COR-L47 (cell line): ENCODE data around the gene ZFYVE21.
"Not testable (repeated sequence)": the region's sequence is repeated elsewhere in the genome, so short reads cannot be mapped to it uniquely, and the experiment has no call there.

ENCODE experiments used
- DNase-seq: peaks from one replicate; lab custom pipeline; 2025; lab: John Stamatoyannopoulos, UW

ZFYVE21 gene

DNA sequence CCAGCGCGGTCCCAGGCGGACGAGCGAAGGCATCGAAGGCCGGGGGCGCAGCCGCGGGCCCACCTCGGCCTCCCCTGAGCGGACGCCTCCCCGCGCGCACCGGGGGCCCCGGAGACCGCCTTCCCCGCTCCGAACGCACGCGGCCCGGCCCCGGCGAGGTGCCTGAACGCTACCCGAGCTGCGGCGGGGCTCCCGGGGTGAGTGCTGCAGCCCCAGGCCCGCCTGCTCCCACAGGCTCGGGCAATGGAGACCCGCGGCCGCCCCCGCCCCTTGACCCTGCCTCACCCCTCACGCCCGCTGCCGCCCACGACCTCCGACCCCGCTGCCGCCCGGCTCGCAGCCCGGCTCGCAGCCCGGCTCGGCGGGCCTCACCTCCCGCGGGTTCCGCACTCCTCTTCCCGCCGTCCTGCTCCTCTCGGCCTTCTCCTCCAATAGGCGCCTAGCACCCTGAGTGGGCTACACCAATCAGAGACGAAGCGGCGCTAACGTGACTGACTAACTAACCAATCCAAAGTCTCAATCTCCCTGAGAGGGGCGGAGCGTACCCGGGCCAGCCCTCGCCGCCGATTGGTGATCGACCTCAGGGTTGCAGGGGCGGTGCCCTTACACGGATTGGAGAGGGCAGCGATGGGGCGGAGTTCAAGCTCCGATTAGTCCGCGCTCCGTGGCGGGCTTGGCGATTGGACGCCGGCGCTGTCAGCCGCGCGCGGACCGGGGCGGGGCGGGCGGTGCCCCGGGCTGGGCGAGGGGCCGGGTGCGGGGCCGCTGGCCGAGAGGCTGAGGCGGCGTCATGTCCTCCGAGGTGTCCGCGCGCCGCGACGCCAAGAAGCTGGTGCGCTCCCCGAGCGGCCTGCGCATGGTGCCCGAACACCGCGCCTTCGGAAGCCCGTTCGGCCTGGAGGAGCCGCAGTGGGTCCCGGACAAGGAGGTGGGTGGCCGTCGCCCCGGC is at the start of gene ZFYVE21, which contains the start of gene XRCC3:
Gene ZFYVE21, plus strand, starts transcription at position 759 of the 949 bp plus-strand sequence. Its CDS starts 32 bp downstream, at position 791.
Gene XRCC3, minus strand, starts transcription at position 400 of the 949 bp plus-strand sequence. CDS start 4,364 bp downstream, outside the sequence.
- peak; percentile 100 for DNase-seq

DNA sequence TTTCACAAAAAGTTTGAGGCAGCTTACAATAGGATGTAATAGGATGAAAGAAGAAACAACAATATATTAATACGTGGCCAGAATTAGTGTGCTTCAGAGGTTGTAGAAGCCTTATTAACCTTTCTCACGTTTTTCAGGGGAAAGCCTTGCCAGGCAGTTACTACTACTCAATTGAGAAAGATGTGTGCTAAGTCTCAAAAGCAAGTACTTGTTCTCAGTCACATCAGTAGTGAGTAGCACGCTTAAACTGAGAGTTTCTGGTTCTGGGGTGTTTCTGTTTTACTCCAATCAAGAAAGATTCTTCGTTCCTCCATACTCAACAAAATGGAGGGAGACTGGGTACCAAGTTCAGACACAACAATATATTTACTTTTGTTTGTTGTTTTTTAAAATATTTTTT is 47.9 kb upstream of the ZFYVE21 start:
- DNase-seq, result no peak

- no peak for DNase-seq
Observed at GRCh38 chr14:103668117-103668516, 47.5 kb upstream of the ZFYVE21 start.

DNA sequence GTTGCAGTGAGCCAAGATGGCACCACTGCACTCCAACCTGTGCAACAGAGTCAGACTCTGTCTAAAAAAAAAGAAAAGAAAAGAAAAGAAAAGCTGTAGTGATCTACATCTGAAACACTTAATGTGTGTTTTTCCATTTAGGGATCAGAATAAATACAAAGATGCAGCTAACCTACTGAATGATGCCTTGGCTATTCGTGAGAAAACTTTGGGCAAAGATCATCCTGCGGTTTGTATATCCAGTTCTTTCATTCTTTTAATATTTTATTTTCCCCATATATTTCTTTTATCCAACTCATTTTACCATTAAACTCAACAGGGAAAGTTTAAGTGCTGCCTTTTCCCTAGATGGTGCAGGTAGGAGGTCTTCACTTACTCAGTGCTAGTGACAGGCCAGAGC is 46.2 kb upstream of the ZFYVE21 start:
- no peak for DNase-seq

DNA sequence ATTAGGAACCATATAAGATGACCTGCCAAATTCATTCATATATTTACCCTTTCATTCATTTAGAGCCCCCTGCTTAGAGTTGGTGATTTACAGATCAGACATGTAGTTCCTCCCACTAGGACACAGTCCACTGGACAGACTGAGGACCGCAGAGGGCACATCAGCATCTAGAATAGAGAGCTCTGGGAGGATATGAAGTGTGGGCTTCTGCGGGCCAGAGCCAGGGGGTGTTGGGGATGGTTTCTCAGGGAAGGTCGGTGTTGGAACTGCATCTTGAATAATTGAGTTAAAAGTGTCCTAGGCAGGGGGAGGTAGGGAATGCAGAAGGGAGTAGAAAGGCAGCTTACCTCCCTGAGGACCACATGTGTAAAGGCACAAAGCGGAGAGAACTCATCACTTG is 43.7 kb upstream of the ZFYVE21 start:
- no peak for DNase-seq

DNA sequence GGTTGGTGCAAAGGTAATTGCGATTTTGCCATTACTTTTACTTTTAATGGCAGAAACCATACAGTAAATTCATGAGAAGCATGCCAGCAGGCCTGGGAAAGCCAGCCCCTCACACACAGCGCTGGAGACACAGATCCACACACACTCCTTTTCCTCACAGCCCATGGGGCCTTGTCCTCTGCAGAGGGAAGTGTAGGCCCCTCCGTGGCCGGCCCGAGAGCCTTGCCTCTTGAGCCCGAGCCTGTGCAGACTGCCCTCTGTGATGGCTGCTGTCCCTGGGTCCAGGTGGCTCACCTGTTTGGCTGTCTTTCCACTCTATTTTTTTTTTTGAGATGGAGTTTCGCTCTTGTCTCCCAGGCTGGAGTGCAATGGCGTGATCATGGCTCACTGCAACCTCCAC is 39.7 kb upstream of the ZFYVE21 start:
- no peak for DNase-seq

DNA sequence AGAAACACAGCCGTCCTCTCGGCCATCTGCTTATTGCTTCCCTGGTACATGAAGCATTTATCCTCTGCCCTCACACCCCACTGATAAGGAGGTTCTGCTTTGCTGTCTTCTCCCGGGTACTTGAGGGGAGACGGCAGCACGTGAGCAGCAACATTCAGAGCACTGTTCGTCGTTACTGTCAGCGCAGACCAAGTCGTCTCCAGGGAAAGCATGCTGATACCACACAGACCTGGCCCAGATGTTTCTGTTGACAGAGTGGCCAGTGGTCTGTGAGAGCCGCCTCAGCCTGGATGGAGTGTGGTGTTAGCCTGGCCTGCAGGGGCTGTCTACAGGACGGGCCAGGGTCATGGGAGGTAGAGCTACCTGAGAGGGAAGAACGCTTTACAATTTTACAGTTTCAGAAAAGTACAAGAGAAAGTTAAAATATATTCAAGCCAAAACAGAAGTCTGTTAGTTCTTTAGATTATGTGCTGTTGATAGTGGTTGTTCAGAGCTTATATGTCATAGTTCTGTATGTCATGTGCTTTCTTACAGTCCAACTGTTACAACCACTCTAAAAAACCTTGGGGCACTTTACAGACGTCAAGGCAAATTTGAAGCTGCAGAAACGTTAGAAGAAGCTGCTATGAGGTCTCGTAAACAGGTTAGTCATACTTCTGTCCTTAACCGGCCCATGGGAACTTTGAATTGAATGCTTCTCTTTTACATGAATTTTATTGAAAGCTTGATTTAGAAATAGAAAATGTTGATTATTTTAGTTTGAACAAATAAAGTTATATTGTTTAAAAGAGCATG is 38.5 kb upstream of the ZFYVE21 start:
- no peak for DNase-seq

- DNase-seq, result no peak
Observed at GRCh38 chr14:103679351-103679750, 36.3 kb upstream of the ZFYVE21 start.

DNA sequence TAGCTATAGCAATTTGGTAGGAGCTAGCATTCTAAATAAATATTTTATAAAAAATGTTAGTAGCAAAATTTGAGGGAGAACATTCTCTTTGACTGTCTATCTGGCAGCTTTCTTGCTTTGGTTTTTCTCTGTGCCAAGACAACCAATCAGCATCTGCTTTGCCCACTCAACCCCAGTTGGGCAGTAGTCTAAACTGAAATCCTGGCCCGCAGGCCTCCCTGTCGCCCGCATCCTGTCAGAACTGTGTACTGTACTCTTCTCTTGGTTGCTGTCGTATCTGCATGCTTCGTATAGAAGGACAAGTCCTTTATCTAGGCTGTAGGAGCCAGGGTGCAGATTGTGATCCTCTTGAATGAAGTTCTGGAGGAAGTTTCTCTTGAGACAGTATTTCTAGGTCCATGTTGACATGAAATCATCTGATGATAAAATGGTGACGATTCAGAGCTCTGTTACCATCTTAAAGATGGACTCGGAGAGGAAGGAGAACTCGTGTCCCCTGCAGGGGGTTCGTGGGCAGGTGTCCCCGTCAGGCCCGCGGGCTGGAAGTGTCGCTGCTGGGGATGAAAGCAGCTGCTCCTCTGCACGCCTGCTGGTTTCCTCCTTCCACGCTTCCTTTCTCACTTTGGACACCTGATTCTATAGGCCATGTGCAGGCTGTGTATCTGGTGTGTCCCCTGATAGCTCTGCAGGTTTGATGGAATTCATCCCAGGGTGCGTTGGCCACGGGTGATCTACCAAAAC is 34.9 kb upstream of the ZFYVE21 start:
- DNase-seq, result no peak

GRCh38 chr14:103683139-103683538 is 32.5 kb upstream of the ZFYVE21 start:
- no peak for DNase-seq

DNA sequence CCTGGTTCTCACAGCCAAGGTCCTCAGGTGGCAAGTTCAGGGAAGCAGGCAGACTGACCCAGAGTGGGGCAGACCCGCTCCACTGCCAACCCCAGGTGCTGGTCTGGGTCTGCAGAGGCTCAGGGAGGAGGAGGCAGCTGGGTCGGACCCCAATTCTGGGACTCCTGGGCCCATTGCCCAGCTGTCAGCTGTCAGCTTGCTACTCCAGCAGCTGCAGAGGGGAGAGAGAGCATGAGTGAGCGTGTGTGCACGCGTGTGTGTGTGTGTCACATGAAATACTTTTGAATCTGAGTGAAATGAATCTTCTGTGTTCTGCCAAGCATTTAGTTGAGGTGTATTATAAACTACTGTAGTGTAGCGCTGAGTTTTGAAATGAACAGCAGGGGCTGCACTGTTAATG is 31.1 kb upstream of the ZFYVE21 start:
- DNase-seq, result no peak

DNA sequence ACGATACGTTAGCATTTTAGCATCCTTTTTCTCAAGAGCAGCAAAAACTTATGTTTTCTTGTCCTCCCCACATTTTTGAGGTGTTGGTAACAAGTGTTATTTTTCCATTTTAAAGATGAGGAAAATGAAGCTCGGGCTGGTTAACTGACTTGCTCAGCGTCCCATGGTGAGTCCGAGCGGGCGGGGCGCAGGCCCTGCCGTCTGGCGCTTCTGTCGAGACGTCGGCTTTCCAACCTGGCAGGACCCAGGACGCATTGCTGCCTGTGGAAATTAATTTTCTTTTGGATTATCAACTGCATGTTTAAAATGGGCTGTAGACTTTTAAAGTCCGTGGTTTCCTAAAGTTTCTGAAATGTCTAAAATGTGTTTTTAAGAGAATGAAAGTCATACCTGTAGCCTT is 30.7 kb upstream of the ZFYVE21 start:
- DNase-seq, result no peak

GRCh38 chr14:103685276-103686211 is 30.1 kb upstream of the ZFYVE21 start:
- DNase-seq, result no peak

- DNase-seq, result no peak
Observed at GRCh38 chr14:103686831-103687485, 28.7 kb upstream of the ZFYVE21 start.

DNA sequence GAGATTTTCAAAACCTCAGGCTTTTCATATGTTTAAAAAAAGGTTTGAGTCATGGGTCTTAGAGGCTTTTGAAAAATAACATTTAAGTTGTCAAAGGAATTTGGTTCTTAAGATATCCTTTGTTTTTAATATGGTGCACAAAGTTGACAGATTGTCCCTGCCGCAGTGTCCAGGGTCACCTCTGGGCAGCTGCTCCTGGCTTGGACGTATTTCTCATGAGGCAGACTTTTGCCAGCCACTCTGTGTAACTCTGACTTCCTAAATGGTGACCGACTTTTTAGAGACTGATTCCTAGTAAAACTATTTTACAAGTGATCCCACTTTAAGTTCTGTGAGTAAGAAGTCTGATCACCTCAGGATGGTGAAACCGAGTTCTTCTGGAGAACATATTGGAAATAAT is 27.9 kb upstream of the ZFYVE21 start:
- DNase-seq, result no peak

- no peak for DNase-seq
Observed at GRCh38 chr14:103688441-103688840, 27.2 kb upstream of the ZFYVE21 start.

DNA sequence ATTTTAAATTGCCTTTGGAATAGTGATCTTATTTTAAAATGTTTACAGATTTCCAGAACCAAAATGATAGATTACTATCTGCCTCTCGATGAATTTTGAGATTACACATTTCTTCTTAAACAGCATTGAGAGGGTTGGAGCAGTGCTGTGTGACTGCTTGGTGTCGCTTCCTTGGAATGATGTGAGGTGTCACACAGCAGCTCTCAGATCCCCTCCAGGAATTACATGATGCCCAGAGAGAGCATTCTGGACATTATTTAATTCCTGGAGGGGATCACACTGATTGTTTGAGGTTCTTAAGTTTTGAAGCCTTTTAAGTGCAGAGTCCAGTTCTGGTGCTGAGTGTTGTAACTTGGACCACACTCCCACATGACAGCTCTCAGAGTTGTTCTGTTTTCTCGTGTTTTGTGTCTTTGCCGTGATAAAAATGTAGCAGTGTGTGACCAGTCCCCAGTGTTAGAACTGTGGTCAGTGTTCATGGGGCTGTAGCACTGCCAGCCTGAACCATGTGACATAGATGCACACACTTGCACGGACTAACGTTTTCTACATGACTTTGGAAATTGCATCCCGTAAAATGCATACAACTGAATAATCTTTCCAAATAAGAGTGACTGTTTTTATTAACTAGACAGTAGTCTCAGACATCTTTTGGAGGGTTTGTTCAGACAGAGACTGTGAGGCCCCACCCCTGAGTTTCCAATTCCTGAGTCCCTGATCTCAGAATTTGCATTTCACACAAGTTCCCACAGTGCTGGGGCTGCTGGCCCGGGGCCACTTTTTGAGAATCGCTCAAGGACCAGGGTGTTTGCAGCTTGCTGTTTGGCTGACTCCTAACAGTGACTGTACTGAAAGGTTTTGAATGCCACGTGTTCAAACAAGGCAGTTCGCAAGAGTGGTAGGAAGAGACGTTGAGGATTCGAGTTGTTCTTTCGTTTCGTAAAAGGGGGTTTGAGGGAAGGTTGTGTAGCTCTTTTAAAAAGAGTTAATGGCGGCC is 26.4 kb upstream of the ZFYVE21 start:
- no peak for DNase-seq

DNA sequence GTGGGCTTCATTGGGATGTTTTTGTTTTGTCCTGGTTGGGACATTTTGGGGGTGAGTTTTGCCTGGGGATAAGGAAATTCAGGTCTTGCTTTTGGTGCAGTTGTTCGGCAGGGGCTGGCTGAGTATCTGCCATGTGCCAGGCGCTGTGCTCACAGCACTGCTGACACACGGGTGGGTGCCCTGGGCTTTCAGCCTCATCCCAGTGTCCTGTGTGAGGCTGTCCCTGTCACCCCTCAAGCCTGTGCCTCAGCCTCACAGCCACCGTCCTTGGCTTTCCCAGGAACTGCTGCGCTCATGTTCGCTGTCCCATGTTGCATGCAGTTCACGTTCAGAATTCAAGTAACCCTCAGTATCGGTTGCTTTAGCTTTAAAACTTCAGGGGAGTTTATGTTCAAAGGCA is 25.3 kb upstream of the ZFYVE21 start:
- no peak for DNase-seq

- DNase-seq, result not testable (repeated sequence)
Observed at GRCh38 chr14:103691655-103692054, 24.0 kb upstream of the ZFYVE21 start.
